ENCODE measurements around the gene ZNF146.

DNA sequence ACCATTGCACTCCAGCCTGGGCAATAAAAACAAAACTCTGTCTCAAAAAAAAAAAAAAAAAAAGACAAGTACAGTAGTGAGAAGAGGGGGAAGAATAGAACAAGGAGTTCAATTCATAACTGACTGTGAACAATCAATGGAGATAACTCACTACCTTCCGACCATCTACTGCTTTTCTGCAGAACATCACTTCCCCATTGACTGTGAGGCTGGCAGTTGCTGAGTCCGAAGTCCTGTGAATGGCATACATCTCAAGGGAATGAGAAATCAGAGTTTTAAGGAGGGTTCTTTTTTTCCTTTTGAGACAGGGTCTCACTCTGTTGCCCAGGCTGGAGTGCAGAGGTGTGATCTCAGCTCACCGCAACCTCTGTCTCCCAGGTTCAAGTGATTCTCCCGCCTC lies 11.6 kb upstream of the ZNF146 start:
- no peak for TF ChIP-seq CTCF (conservative IDR thresholded peaks at IDR 0.05 in 1 of 2, IDR thresholded peaks at IDR 0.05 in 1 of 2; ENCODE audit: extremely low read depth in 1 of 2, insufficient read depth in 1 of 2, low read depth in 1 of 2, low read length in 2 of 2)
- TF ChIP-seq EZH2 (IDR thresholded peaks at IDR 0.05; ENCODE audit: borderline replicate concordance, low read length): no peak

Data from mammary epithelial cell (primary cell).